GM19328 (cell line): ENCODE results near the gene NUDT4.
"Not testable (repeated sequence)": the region's sequence is repeated elsewhere in the genome, so short reads cannot be mapped to it uniquely, and the experiment has no call there.

Experiments
- ATAC-seq: cut with Tn5 transposase; IDR thresholded peaks from one replicate; pipeline ENCODE4 v1.9.1; 2021; ENCODE audit warnings: mild to moderate bottlenecking, moderate library complexity; ENCODE audit not compliant: unreplicated experiment

NUDT4 gene

GRCh38 chr12:93427779-93428564 lies 50.2 kb downstream of the NUDT4 start:
- ATAC-seq: no peak

GRCh38 chr12:93429448-93429847 lies 51.7 kb downstream of the NUDT4 start:
- ATAC-seq: no peak

GRCh38 chr12:93429852-93430251 lies 52.1 kb downstream of the NUDT4 start:
- no peak for ATAC-seq

GRCh38 chr12:93430280-93430679 lies 52.6 kb downstream of the NUDT4 start:
- no peak for ATAC-seq

- not testable (repeated sequence) for ATAC-seq
Observed at GRCh38 chr12:93432031-93432430, 54.3 kb downstream of the NUDT4 start.

GRCh38 chr12:93434256-93434865 lies 56.6 kb downstream of the NUDT4 start:
- no peak for ATAC-seq

GRCh38 chr12:93438266-93439050 lies 60.7 kb downstream of the NUDT4 start:
- ATAC-seq: no peak

GRCh38 chr12:93440043-93440835 lies 62.5 kb downstream of the NUDT4 start:
- no peak for ATAC-seq

- no peak for ATAC-seq
Observed at GRCh38 chr12:93441081-93441616, 63.4 kb downstream of the NUDT4 start.

- ATAC-seq: peak; percentile 78
Observed at GRCh38 chr12:93441617-93442410, 64.1 kb downstream of the NUDT4 start, which contains the start of gene UBE2N. Gene UBE2N (minus strand): TSS chr12:93441947. CDS start chr12:93441884, 63 bp downstream.

GRCh38 chr12:93442411-93443340 lies 65.0 kb downstream of the NUDT4 start:
- ATAC-seq: no peak

- ATAC-seq: no peak
Observed at GRCh38 chr12:93443576-93443975, 65.9 kb downstream of the NUDT4 start.

- no peak for ATAC-seq
Observed at GRCh38 chr12:93447555-93448290, 70.0 kb downstream of the NUDT4 start.

GRCh38 chr12:93448796-93449195 lies 71.1 kb downstream of the NUDT4 start:
- ATAC-seq: no peak

- ATAC-seq: no peak
Observed at GRCh38 chr12:93449277-93449676, 71.6 kb downstream of the NUDT4 start.

GRCh38 chr12:93451423-93452158 lies 73.9 kb downstream of the NUDT4 start:
- no peak for ATAC-seq

- ATAC-seq: no peak
Observed at GRCh38 chr12:93453633-93454032, 75.9 kb downstream of the NUDT4 start.
